ENCODE data around the gene ANKRD55.

DNA sequence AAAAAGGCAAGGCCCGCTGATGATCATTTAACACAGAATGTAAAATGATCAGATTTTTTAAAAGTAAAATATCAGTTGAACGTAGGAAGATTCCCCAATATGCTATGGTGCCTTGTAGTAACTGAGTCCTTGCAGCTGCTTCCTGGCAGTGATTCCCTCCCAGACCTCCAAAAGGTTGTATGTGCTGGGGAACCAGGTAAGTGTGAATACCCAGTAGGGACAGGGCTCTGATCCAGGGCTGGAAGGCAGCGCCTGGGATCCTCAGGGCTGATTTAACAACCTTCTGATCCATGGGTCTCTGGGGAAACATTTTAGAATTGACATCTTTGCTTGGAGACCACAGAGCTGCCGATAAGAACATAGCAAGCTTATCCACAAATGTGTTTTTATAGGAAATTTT is 161.7 kb downstream of the ANKRD55 start:
- TF ChIP-seq, protein P1, sequence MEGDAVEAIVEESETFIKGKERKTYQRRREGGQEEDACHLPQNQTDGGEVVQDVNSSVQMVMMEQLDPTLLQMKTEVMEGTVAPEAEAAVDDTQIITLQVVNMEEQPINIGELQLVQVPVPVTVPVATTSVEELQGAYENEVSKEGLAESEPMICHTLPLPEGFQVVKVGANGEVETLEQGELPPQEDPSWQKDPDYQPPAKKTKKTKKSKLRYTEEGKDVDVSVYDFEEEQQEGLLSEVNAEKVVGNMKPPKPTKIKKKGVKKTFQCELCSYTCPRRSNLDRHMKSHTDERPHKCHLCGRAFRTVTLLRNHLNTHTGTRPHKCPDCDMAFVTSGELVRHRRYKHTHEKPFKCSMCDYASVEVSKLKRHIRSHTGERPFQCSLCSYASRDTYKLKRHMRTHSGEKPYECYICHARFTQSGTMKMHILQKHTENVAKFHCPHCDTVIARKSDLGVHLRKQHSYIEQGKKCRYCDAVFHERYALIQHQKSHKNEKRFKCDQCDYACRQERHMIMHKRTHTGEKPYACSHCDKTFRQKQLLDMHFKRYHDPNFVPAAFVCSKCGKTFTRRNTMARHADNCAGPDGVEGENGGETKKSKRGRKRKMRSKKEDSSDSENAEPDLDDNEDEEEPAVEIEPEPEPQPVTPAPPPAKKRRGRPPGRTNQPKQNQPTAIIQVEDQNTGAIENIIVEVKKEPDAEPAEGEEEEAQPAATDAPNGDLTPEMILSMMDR (IDR thresholded peaks at IDR 0.05), result no peak
- TF ChIP-seq POLR2A (IDR thresholded peaks at IDR 0.05), result no peak

All from heart left ventricle (tissue), 13 donors.